22Rv1 (cell line): ENCODE data around the gene ABCD2.

Experiments used
- CTCF ChIP-seq: fragments of 450-650 bp; IDR thresholded peaks from 2 replicates; pipeline ENCODE4 v1.5.1; 2017; ENCODE audit warnings: mild to moderate bottlenecking
- ZFX ChIP-seq: fragments of 450-650 bp; IDR thresholded peaks from 2 replicates; pipeline ENCODE4 v1.6.1; 2017; ENCODE audit warnings: antibody characterized with exemption, borderline replicate concordance

- TF ChIP-seq CTCF (peak; percentile 47), ZFX (no peak)
Observed at GRCh38 chr12:39619660-39620433, at the start of gene ABCD2.
